Esophagus squamous epithelium (tissue), 4 donors: Measurements from ENCODE around the gene MPIG6B.

Source experiments
- POLR2A ChIP-seq, 4 donors: fragments of 450-650 bp; IDR thresholded peaks; one replicate each; pipeline ENCODE4 v1.6.1; 2017; ENCODE audit warnings: antibody characterized with exemption in 4 of 4, mild to moderate bottlenecking in 4 of 4, moderate library complexity in 3 of 4
- TF ChIP-seq, protein P1 (sequence below), 6 experiments: fragments of 450-650 bp in 4 of 6; fragments of 200-600 bp in 2 of 6; sonication (generic) in 2 of 6; IDR thresholded peaks; one replicate each; pipeline ENCODE4 v1.5.1; 2016 to 2019; ENCODE audit warnings: antibody characterized with exemption in 6 of 6, mild to moderate bottlenecking in 4 of 6, moderate library complexity in 4 of 6

DNA sequence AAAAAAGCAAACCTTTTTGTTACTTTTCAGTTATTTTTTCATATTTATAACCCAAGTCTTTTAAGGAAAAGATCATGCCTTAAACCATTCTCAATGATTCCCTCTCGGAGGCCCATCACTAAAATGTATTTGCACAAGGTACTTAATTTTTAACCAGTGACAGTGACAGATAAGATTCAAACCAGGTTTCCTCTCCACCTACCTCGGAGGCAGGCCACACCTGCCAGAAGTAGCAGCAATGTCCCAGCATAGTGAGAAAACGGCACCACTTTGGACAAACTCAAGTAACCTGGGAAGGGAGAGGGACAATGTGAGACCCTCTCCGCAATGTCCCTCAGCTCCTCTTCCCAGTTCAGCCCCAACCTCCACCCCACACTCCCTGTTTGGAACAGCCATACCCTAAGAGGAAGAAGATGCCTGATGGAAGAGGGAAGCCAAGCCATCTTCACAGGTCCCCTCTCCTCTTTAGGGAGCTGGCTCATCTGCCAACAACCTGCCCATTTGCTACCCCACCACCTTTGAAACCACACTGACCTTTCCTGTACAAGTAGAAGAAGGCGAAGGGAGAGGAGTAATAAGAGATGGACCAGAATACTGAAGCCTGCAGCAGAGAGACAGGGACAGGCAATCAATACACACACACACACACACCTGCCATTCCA lies 22.3 kb upstream of the MPIG6B start:
- TF ChIP-seq, protein P1, sequence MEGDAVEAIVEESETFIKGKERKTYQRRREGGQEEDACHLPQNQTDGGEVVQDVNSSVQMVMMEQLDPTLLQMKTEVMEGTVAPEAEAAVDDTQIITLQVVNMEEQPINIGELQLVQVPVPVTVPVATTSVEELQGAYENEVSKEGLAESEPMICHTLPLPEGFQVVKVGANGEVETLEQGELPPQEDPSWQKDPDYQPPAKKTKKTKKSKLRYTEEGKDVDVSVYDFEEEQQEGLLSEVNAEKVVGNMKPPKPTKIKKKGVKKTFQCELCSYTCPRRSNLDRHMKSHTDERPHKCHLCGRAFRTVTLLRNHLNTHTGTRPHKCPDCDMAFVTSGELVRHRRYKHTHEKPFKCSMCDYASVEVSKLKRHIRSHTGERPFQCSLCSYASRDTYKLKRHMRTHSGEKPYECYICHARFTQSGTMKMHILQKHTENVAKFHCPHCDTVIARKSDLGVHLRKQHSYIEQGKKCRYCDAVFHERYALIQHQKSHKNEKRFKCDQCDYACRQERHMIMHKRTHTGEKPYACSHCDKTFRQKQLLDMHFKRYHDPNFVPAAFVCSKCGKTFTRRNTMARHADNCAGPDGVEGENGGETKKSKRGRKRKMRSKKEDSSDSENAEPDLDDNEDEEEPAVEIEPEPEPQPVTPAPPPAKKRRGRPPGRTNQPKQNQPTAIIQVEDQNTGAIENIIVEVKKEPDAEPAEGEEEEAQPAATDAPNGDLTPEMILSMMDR (IDR thresholded peaks at IDR 0.05) = no peak
- TF ChIP-seq POLR2A (IDR thresholded peaks at IDR 0.05) = no peak
